ENCODE measurements around the gene GPN2.
"Not testable (repeated sequence)": the region's sequence is repeated elsewhere in the genome, so short reads cannot be mapped to it uniquely, and the experiment has no call there.

GPN2 gene

DNA sequence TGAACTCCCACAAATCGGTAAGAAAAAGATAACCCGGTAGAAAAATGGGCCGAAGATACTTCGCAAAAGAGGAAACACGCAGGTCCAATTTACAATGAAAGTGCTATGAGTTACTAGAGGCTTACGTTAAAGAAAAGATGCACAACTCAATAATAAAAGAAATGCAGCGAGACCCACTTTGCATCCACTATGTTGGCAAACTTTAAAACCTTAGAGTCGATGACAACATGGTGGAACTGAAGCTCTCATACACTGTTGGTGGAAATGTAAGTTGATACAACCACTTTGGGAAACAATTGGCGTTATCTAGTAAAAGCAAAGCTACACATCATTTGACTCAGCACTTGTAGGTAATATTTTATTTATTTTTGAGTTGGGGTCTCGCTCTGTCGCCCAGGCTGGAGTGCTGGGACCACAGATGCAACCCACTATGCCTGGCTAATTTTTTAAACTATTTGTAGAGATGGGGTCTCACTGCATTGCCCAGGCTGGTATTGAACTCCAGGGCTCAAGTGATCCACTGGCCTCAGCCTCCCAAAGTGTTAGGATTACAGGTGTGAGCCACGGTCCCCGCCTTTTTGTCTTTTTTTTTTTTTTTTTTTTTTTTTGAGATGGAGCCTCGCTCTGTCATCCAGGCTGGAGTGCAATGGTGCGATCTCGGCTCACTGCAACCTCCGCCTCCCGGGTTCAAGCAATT is 10.9 kb upstream of the GPN2 start:
- no peak for DNase-seq (ENCODE audit: low read depth)

DNA sequence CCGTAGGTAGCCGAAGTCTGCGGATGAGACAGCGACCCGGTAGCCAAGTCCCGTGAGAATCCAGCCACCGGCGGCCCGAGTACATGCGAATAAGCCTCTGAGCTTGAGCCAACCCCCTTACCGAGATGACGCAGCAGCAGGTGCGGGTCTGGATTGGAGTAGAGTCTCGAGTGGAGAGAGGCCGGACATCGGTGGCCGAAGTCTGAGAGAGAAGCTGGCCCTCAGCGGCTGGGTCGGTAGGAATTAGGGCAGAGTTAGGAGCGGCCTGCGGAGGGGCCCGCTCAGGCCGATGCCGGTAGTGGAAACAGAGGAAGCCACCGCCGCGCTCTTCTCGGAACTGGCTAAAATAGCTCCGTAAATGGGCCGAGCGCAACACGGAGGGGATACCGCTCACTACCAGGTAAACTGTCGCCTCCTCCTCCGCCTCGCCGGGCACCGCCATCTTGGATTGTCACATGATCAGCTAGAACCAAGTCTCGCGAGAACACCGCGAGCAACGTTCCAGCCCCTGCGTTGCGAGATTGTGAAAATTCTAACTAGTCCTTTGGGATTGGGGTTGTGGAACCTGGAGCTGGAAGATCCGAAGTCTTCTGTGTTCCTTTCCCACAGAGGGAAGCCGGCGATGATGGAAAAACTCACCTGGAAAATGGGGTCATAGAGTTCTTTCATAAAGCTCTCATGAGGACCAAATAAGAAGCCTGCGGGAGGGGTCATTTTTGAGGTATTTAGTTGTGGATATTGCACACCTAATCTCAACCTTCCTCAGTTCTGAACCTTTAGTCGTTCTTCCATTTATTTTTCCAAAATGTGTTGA is 10.1 kb upstream of the GPN2 start, which contains the start of gene GPATCH3:
Gene GPATCH3, minus strand, starts transcription at position 467 of the 814 bp plus-strand sequence. Its CDS starts 25 bp downstream, at position 442.
- DNase-seq (ENCODE audit: low read depth): peak; percentile 86

DNA sequence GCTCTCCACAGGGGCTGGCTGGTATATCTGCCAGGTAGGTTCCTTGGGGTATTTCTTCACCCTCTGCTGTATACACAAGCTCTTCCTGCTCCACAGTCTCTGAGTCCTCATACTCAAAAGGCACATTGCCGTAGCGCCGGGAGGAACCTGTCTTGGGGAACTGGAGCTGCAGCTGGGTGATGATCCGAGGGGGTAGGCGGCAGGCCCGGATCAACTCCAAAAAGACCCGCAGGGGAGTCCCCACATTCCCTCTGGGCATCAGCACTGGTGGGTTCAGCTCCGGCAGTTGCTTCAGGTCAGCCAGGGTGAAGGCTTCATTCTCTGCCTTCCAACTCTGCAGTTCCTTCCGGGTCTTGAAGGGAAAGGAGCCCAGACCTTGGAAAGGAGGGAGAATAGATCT is 7.3 kb upstream of the GPN2 start:
- no peak for DNase-seq (ENCODE audit: low read depth)

DNA sequence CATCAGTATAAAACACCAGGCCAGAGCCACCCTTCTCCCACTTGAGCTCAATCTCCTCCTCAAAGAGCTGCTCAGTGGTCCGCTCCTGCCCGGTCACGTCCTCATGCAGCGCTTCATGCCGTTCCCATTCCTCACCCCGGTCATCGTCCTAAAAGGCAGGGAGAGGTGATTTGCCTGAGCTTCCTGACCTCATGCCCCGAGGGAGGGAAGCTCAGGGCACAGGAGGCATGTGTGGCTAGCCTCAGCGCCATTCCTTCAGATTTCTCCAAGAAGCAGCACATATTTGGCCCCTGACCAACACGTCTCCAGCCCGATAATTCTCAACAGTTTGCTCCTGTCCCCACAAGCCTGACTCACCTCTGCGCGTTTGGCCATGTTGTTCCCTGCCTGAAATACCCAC is 4.2 kb upstream of the GPN2 start:
- no peak for DNase-seq (ENCODE audit: low read depth)

DNA sequence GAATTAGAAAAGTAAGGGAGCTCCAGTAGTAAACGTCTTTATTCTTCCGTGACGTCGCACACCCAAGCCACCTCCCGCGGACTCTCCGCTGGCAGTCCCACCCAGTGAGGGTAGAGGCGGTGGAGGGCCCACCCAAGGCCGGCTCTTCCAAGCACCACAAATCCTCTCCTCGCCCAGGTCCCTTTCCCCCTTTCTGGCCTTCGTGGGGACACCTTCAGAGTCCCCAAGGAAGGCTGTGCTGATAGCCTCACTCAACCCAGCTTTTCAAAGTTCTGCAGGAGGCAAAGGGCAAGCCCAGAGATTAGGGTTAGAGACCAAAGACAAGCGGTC is 349 bp upstream of the GPN2 start:
- DNase-seq (ENCODE audit: low read depth): no peak

DNA sequence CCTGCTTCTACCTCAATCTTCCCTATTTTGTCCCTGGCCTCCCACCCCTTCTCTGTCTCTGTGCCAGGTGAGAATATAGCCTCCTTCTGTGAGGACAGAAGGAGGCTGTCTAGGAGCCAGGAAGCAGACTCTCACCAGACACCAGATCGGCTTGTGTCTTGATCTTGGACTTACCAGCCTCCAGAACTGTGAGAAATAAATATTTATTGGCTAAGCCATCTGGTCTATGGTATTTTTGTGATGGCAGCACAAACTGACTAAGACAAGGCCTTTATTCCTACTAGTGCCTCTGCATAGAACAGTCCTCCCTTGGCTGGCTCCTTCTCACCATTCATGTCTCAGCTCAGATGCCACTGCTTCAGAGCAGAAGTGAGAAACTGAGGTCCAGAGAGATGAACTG is 1.9 kb downstream of the GPN2 start:
- no peak for DNase-seq (ENCODE audit: low read depth)

DNA sequence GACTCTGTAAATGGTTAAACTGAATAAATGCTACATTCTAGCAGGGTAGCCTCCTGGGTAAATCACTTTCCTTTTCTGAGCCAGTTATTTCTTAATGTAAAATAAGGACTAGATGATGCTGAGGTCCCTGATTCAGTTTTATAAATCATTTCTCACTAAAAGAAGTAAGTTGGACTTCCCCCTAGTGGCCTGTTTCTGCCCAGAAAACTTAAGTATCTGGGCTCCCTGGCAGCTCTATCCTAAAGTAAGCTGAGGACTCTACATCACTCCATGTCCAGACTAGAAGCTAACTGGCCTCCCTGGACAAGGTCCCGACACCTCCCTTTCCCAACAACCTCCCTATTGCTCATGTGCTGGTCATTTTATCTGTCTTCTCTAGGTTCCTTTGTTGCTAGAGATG is 3.0 kb downstream of the GPN2 start:
- no peak for DNase-seq (ENCODE audit: low read depth)

DNA sequence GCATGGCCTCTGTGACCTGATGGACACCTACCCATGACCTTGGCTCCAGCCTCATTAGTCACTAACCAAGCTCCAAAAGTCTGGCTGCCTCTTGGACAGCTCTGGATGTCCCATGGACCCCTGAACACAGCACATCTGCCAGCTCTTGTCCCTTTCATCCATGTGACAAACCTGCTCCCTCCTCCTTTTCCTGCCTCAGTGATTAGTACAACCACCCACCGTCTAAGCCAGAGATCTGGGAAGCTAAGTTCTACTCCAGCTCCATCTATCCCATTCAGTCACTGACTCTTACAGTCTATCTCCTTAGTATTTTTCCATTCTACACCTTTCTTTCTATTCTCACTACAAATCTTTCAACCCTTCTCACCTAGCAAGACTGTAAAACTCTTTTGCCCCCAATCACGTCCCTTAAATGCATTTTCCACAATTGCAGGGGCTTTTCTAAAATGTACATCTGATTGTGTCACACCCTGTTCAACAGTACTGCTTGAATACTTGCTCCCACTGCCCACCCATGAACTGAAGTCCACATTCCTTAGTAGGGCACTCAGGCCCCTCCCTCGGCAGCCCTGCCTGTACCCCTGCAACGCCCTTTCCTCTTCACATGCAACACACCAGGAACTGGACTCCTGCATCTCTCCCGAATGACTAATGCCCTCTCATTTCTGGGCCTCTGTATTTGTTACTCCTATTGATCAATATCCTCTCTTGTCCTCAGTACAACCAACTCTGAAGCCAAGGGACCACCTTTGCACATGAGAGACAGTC is 7.2 kb downstream of the GPN2 start:
- DNase-seq (ENCODE audit: low read depth): no peak

DNA sequence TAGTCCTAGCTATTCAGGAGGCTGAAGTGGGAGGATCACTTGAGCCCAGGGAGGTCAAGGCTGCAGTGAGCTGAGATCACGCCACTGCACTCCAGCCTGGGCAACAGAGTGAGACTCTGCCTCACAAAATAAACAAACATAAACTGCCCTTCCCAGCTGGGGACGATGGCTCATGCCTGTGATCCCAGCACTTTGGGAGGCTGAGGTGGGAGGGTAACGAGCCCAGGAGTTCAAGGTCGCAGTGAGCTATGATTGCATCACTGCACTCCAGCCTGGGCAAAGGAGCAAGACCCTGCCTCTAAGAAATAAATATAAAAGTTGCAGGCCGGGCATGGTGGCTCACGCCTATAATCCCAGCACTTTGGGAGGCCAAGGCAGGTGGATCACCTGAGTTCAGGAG is 8.5 kb downstream of the GPN2 start:
- DNase-seq (ENCODE audit: low read depth): not testable (repeated sequence)

DNA sequence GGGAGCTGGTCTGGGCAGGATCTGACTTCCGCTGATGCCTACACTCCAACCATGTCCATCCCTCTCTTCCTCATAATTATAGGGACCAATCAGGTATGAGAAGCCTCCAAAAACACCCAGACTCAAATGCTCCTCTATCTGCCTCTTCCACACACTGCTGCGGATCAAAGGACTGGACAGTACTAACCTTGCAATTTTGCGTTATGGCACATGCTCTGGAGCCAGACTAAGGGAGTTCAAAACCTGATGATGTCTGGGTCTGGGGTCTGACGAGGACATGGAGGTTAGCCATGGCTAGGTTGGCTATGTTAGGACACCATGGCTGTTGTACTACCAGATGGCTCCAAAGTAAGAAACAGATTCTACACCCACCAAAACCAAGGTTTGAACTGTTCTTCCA is 10.3 kb downstream of the GPN2 start:
- DNase-seq (ENCODE audit: low read depth): no peak

DNA sequence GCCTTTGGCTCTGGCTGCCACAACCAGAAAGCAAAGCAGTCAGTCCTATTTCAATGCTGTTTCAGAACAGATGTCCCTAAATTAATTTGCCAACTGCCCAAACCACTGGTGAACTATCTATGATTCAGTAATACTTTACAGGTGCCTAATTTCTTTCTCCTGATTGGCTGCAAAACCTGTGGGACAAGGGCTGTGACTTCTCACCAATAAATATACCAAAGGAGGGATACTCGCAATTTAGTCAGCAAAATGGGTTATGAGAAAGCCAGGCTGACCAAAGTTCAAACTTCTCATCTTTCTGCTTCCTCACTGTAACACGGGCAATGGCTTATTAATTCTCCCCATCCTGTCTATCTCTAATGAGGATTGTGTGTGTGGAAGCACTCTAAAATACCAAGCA is 12.8 kb downstream of the GPN2 start:
- no peak for DNase-seq (ENCODE audit: low read depth)

DNA sequence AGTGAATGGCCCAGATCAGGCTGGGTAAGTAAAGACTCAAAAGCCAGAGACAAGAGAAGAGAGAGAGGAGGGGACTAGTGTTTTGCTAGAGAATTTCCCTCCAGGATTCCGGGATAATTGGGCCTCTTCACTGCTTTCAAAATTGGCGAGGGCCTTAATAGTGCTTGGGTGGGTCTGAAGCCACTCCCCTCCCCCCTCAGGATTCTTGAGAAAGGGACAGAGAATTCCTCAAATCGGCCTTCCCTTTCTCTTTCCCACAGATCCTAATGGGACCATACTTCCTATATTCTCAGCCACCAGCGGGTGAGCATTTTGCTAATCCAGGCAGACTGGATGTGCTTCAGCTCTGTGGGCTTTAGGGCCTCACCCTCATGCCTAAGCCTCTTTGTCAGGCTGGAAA is 15.2 kb downstream of the GPN2 start:
- no peak for DNase-seq (ENCODE audit: low read depth)

DNA sequence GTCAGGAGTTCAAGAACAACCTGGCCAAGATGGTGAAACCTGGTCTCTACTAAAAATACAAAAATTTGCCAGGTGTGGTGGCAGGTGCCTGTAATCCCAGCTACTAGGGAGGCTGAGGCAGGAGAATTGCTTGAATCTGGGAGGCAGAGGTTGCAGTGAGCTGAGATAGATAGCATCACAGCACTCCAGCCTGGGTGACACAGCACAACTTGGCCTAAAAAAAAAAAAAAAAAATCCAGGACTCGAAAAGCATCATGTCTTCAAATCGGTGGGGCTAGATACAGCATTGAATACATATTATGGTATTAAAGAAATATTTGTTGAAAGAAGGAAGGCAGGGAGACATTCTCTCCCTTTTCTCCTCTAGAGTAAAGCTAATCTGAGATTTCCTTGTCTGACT is 17.0 kb downstream of the GPN2 start:
- not testable (repeated sequence) for DNase-seq (ENCODE audit: low read depth)

DNA sequence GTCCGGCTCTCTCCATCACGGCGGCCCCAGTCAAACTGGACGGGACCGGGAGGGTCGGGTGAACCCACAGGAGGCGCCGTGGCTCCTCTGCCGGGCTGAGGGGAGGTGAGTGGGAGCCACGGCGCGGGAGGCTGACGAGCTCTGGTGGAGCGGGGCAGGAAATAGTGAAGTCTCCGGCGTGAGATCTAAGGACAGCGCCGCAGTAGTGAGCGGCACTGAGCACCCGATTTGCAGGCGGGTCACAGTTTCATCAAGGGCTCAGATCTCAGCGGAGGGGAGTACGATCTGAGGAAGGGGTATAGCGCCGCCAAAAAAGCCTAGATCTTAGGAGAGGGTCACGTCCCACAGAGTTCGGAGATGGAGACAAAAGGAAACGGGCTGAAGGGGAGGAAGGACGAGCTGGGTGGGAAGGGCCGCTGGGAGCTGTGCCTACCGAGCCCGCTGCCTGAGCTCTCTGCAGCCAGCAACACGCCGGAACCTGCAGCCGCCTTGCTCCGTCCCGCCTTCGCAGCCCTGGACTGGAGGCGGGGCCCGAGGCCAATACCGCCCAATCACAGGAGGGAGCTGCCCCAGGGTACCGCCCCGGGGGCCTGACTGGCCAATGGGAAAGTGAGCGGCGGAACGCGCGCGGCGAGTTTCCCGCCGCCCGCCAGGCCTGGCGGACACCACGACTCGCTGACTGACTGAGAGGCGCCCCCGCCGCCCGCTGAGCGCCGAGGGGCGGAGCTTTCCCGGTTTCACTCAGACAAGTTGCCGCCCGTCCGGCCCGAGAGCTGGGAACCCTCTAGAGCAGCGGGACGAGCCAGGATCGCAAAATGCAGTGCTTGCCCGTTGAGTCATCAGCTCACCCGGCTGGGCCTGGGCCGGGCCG is 25.2 kb downstream of the GPN2 start:
- peak; percentile 96 for DNase-seq (ENCODE audit: low read depth)

DNA sequence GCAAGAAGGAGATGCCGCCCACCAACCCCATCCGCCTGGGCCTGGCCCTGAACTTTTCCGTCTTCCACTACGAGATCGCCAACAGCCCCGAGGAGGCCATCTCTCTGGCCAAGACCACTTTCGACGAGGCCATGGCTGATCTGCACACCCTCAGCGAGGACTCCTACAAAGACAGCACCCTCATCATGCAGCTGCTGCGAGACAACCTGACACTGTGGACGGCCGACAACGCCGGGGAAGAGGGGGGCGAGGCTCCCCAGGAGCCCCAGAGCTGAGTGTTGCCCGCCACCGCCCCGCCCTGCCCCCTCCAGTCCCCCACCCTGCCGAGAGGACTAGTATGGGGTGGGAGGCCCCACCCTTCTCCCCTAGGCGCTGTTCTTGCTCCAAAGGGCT is 26.4 kb downstream of the GPN2 start:
- no peak for DNase-seq (ENCODE audit: low read depth)

DNA sequence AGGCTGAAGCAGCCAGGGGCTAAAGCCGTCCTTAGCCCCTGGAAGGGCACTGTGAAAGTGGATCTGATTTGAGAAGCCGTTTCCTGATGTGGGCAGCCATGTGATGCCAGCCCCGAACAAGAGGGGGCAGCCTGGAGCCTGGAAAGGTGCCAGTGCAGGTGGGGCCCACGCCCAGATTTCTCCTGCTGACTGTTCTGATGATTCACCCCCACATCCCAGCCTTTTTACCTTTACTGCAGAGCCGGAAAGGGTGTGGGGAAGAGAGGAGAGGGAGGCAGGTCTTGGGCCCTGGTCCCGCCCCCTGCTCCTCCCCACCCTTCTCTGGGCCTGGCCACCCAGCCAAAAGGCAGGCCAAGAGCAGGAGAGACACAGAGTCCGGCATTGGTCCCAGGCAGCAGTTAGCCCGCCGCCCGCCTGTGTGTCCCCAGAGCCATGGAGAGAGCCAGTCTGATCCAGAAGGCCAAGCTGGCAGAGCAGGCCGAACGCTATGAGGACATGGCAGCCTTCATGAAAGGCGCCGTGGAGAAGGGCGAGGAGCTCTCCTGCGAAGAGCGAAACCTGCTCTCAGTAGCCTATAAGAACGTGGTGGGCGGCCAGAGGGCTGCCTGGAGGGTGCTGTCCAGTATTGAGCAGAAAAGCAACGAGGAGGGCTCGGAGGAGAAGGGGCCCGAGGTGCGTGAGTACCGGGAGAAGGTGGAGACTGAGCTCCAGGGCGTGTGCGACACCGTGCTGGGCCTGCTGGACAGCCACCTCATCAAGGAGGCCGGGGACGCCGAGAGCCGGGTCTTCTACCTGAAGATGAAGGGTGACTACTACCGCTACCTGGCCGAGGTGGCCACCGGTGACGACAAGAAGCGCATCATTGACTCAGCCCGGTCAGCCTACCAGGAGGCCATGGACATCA is 27.1 kb downstream of the GPN2 start, which contains the start of gene SFN:
Gene SFN, plus strand, starts transcription at position 369 of the 904 bp plus-strand sequence. Its CDS starts 64 bp downstream, at position 433.
- no peak for DNase-seq (ENCODE audit: low read depth)

DNA sequence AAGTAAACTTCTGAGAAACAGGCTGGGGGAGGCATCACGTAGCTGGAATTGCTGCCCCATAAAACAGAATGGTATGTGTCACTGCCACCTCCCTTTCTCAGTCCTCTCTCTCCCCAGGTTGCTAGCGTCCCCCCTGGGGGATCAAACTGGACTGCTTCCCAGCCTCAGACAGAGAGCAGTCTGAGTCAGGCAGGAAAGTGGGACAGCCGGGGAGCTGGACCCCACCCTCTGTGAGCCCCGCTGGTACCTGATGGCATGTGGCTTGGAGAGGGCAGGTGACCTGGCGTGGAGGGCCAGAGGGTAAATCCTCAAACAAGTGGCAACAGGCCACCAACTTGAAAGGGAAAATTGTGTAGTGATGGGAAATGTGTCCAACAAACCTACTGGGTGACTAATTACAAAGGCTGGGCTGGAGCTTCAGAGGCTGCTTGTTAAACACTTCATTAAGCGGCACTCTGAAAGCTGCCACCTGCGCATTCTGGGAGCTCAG is 28.1 kb downstream of the GPN2 start:
- no peak for DNase-seq (ENCODE audit: low read depth)

DNA sequence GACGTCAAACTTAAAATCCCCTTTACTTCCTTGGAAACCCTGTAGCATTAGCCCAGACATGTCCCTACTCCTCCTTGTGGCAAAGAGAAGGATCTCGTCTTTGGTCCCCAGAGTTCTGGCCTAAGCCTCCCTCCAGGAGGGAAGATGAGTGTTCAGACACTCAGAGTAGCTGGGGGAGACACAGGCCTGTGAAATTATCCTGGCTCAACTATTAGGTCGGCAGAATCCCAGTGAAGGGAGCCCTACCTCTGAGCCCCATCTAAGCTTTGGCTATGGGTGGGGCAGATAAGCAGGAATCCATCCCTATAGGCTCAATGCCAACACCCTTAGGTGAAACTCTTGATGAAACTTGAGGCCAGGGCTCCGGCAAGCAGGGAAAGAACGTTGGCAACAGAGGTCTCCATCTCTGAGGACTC is 28.8 kb downstream of the GPN2 start:
- no peak for DNase-seq (ENCODE audit: low read depth)

DNA sequence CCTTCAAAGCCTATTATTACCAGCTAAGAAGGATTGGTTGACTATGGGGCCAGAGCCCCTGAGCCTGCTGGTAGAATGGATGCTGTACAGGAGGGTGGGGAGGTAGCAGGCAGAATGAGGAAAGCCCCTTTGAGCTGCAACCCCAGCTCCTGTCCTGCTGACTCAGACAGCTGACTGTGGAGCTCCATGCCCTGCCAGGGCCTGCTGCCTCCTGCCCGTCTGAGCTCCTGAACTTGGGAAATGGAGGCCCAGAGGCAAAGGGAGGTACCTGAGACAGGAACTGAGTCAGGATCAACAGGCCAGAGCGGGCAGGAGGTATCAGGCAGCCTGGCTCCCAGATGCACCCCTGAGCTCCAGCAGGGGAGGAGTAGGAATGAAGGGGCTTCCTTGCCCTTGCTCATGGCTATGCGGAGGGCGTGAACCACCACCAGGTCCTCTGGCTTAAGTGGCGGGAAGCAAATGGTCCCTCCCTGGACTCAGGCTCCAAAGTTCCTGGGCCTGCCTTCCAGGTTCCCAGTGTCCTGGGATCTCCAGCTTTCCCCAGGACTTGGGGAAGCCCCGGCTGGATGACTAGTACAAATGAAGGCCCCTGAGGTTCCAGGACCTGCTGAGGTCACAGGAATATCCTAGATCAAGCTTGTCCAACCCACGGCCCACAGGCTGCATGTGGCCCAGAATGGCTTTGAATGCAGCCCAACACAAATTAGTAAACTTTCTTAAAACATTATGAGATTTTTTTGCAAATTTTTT is 31.0 kb downstream of the GPN2 start:
- DNase-seq (ENCODE audit: low read depth): no peak

DNA sequence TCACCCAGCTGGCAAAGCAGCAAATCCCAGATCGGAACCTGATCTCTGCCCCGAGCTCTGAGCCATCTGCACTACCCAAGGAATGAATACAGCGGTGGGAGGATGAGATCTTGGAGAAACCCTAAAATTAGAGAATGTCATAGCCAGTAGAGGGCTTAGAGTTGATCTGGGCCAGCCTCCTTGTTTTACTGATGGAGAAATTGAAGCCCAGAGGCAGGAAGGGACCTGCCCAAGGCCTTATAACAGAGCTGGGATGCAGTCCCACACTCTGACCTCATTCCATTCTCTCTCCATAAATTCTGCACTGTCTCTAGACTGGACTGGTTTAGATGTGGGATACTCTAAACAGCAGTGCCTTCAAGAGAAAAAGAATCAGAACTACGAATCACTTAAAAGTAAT is 31.9 kb downstream of the GPN2 start:
- no peak for DNase-seq (ENCODE audit: low read depth)
